Measurements from ENCODE around the gene NT5M.
"Not testable (repeated sequence)": the region's sequence is repeated elsewhere in the genome, so short reads cannot be mapped to it uniquely, and the experiment has no call there.

The NT5M gene

DNA sequence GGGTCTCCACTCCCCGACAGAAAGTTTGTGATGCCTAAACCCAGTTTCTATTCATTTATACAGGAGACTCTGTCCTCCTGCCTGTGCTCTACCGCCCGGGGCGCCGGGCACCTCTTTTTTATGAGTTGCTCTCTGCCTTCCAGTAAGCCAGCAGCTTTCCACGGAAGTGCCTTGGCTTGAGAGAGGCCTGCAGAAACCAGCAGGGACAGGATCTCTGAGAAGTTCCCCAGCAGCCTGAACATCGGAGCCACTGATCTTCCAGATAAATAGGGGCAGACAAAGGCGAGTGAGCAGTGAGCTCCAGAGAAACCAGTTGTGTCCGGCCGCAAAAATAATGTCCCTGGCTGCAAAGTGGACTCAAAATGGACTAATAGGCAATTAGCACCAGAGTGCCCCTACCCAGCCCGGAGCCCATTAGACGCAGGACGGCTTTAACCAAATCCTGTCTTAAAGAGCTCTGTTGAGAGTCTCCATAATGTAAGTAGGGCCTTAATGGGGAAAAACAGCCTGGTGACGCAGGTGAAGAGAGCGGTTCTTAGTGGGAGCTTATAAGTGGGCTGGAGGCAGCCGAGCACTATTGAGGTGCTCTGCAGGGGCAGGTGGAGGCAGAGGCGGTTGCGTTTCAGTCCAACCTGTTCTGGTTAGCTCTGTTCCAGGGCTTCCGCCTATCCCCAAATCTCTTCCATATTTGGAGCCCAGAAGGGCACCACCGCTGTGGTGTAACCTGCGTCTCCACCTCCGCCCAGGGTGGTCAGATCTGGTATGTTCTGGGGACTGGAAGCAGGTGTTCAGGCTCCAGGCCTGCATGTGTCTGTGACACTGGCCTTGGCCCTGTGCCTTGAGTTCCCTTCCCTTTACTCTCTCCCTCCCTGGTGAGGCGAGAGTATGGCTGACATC, 74.1 kb downstream of the NT5M start:
- DNase-seq (ENCODE audit: low spot score) = no peak

GRCh38 chr17:17379197-17379991, 76.2 kb downstream of the NT5M start:
- DNase-seq (ENCODE audit: low spot score) = no peak

DNA sequence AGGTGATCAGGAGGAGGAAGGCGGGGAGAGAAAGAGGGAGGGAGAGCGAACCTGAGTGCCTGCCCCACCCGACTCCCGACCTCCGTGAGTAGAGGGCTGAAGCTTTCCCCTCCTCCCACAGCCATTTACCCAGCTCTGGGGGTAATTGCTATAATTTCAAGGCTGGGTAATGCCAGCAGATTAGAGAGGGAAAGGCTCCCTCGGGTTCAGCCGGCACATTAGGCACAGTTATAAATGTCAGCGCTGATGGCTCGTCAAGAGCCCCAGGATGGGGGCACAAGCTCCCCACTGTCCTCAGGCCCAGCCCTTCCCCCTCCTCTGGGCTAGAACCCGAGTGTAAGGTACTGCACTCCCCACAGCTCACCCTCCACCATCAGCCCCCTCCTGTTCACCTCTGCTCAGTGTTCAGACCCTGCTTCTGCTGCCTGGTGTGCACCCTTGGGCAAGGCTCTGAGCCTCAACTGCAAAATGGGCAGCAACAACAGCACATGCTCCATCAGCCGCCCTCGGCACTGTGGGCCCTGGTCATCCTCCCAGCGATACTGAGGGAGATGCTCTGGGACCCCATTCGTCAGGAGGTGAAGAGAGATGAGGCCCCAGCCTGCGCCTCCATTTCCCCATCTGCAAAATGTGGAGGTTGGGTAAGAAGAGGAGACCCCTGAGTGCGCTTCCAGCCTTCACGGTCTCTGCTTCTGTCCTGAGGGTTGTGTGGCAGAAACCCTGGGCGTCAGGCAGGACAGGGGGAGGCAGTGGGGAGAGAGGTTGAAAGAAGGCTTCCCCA, 77.2 kb downstream of the NT5M start:
- no peak for DNase-seq (ENCODE audit: low spot score)

- no peak for DNase-seq (ENCODE audit: low spot score)
Observed at GRCh38 chr17:17381446-17382064, 78.4 kb downstream of the NT5M start.

DNA sequence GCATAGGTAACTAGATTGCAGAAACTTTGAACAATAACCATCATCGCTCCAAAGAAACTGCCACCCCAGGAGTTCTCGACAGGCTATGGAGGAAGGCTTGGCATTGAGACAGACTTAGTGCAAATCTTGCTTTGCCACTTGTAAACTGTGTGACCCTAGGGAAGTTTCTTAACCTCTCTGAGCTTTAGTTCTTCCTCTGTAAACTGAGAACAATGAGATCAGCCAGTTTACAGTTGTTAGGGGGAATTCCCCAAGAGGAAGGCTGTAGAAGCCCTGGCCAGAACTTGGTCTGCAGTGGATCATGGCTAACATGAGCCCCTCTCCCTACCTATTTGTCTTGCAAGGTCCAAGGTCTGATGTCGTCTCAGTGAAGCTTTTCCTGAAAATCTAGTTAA, 78.9 kb downstream of the NT5M start:
- DNase-seq (ENCODE audit: low spot score) = no peak

DNA sequence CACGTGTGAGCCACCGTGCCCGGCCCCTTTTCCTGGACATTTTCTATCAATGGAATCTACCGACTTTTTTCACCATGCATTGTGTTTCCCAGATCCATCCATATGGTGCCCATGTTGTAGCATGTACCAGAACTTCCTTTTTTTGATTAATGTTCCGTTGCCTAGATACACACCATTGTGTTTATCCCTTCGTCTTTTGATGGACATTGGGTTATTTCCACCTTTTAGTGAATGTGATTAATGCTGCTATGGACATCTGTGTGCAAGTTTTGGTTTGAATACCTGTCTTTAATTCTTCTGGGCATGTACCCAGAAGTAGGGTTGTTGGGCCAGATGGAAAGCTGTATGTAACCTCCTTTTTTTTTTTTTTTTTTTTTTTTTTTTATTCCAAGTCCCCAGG, 79.8 kb downstream of the NT5M start:
- DNase-seq (ENCODE audit: low spot score) = no peak

DNA sequence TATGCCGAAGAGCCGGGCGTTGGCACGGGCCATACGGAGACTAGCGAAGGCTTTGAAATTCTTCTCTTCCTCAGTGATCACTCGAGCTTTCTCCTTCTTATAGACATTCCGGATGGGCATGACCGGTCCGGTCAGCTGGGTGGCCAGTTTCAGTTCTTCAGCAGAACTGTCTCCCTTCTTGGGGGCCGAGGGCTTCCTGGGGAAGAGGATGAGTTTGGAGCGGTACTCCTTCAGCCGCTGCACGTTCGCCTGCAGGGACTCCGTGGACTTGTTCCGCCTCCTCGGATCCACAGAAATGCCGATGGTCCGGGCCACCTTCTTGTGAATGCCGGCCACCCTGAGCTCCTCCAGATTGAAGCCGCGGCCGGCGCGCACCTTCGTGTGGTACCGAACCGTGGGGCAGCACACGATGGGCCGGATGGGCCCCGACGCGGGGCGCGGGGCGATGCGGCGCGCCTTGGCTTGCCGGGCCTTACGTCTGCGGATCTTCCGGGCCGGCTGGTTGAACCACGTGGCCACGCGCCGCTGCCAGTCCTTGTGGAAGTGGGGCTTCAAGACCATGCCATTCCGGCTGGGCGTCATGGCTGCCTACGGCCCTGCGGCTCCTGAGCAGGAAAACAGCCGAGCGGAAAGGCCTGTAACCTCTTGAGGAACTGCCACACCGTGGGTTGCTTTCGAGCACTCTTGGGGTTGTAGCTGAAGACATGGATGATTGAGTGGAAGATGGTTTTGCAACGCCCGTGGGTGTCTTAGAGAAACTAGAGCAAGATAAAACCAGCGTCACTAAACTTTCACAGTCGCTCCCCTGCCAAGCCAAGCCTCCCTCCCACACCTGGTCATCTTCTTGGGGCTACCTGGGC, 80.5 kb downstream of the NT5M start:
- not testable (repeated sequence) for DNase-seq (ENCODE audit: low spot score)

DNA sequence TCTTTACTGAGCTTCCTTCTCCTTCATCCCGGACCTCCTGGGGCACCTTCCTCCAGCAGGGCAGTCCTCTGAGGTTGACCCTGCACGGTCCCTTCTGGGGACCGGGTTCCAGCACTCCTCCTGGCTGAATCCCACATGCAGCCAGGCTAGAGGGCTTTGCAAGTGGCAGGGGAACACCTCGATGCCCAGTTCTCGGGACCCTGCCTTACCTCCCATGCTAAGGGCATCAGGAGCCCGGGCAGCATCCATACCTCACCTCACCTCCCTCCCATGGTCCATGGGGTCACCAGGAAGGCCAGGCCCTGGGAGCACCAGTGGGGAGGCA, 81.1 kb downstream of the NT5M start:
- DNase-seq (ENCODE audit: low spot score) = no peak

DNA sequence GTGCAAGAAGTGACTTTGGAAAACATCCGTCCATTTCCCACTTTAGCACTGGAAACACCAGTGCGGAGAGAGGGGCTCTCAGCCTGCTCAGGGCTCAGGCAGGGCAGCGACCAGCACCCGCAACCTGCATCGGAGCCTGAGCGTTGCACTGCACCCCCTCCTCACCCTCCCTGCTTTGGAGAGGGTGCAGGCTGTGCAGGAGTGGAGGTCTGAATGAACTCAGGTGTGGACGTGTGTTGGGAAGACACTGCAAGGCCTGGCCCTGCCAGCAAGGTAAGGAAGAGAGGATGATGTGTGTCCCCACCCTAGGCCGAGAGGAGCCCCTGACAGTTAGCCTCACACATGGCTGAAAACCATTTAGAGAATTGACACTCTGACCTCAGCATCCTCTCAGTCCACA, 81.8 kb downstream of the NT5M start:
- no peak for DNase-seq (ENCODE audit: low spot score)

DNA sequence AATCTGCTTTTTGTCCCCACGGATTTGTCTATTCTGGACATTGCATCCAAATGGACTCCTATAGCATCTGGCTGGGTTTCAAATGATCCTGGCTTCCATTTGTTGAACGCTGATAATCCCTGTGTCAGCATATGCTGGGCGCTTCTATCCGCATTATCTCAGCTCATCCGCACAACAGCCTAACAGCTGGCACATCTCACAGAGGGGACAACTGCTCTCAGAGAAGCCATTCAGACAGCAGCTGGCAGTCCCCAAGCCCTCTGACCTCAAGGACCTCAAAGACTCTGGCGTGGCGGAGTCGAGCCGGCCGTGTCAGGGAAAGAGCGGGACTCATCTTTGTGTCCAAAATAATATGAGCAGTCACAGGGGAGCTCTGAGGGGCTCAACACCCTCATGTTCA, 82.3 kb downstream of the NT5M start:
- no peak for DNase-seq (ENCODE audit: low spot score)

- no peak for DNase-seq (ENCODE audit: low spot score)
Observed at GRCh38 chr17:17386094-17386800, 83.1 kb downstream of the NT5M start.

- no peak for DNase-seq (ENCODE audit: low spot score)
Observed at GRCh38 chr17:17387017-17387497, 83.9 kb downstream of the NT5M start.

DNA sequence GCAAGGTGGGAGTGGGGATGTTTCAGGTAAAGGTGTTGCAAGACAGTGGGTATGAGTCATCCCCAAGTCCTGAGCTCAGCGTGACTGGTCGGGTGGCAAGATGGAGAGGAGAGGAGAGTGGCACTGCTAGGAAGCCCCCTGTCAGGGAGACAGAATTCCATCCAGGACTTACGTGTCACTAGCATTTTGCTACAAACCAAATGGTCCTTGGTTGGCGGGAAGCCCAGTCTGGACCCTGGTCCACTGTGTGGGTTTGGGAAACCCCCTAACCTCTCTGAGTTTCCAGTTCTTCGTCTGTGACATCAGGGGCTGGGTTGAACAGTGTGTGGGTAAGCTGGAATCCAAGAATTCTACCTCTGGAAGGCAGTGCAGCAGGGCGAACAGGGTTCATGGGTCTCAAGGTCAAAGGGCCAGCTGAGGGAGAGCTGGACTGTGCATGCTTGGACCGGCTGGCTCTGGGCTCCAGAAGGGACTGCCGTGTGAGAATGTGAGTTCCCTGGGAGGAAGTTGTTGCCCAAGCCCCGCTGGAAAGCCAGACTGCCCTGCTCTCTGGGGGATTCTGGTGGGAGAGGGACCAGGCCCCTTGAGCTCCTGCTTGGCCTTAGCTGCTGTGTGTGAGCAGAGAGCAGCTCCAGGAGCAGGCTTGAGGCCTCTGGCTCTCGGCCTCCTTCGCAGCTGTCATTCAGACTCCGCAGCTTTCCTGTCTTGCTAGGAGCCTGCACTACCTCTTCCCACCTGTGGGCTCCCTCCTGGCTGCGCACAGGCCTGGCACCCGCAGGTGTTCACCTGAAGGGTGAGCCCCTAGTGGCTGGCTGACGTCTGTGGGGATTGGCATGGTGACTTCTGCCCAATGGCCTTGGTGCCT, 84.6 kb downstream of the NT5M start:
- DNase-seq (ENCODE audit: low spot score) = no peak

GRCh38 chr17:17388657-17389496, 85.7 kb downstream of the NT5M start:
- no peak for DNase-seq (ENCODE audit: low spot score)

DNA sequence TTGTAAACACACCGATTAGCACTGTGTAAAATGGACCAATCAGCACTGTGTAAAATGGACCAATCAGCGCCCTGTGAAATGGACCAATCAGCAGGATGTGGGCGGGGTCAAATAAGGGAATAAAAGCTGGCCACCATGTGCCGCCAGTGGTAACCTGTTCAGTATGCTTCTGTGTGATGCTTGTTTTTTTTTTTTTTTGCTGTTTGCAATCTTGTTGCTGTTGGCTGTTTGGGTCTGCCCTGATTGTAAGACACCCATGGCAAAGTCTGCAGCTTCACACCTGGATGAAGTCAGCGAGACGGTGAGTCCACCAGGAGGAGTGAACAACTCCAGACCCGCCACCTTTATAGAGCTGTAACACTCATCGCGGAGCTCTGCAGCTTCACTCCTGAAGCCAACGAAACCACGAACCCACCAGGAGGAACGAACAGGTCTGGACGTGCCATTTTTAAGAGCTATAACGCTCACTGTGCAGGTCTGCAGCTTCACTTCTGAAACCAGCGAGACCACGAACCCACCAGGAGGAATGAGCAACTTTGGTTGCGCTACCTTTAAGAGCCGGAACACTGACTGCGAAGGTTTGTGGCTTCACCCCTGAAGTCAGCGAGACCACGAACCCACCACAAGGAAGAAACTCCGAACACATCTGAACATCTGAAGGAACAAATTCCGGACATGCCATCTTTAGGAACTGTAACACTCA, 88.6 kb downstream of the NT5M start:
- no peak for DNase-seq (ENCODE audit: low spot score)

GRCh38 chr17:17393976-17394375, 90.8 kb downstream of the NT5M start:
- no peak for DNase-seq (ENCODE audit: low spot score)

- DNase-seq (ENCODE audit: low spot score) = no peak
Observed at GRCh38 chr17:17394494-17394893, 91.3 kb downstream of the NT5M start.
